ENCODE measurements around the gene PRPF19.

- TF ChIP-seq CTCF (IDR thresholded peaks at IDR 0.05; ENCODE audit: low read depth, low read length, poor library complexity, severe bottlenecking) (no peak), EZH2phosphoT487 (IDR thresholded peaks at IDR 0.05; ENCODE audit: borderline replicate concordance, low read length) (no peak)
These were observed 39.2 kb downstream of the PRPF19 start, which contains the start of gene ZP1 for GRCh38 chr11:60866911-60867870.
